Natural killer cell (primary cell): ENCODE data around the gene RAB15. TPM values are rescaled to one million over a fixed set of nuclear protein-coding genes. Genes with fewer than 3 reads are reported as not detected.

Experiments
- ATAC-seq, 3 donors: fragments of 150-1000 bp in 2 of 3; fragments of 200-7000 bp in 1 of 3; cut with Tn5 transposase; 1 replicate in 1 of 3; 2 replicates in 2 of 3; pipeline ENCODE4 v1.10.0; 2021; ENCODE audit warnings: mild to moderate bottlenecking in 2 of 3, moderate library complexity in 2 of 3
- DNase-seq, 2 donors: peaks; one replicate each; pipeline versions ENCODE4 v3.0.0 to v3.0.0-alpha.2; 2013 to 2021; ENCODE audit warnings: mixed read lengths in 1 of 2
- H3K27ac ChIP-seq: one replicate; pipeline ENCODE4 v1.5.1; 2013; ENCODE audit warnings: mild to moderate bottlenecking, low read length
- H3K27me3 ChIP-seq: one replicate; pipeline ENCODE4 v1.6.1; 2013; ENCODE audit warnings: low read length; ENCODE audit not compliant: control insufficient read depth, insufficient read depth
- H3K36me3 ChIP-seq: one replicate; pipeline ENCODE4 v1.6.1; 2013; ENCODE audit warnings: low read length; ENCODE audit not compliant: control insufficient read depth, insufficient read depth
- H3K4me1 ChIP-seq: one replicate; pipeline ENCODE4 v1.6.1; 2013; ENCODE audit warnings: low read length; ENCODE audit not compliant: control insufficient read depth, insufficient read depth
- H3K4me3 ChIP-seq: one replicate; pipeline ENCODE4 v1.5.1; 2013; ENCODE audit warnings: low read length
- H3K9me3 ChIP-seq: one replicate; pipeline ENCODE4 v1.6.1; 2013; ENCODE audit warnings: low read length; ENCODE audit not compliant: control insufficient read depth, insufficient read depth
- H3K27ac Mint-ChIP-seq, 2 donors: one replicate each; pipeline ENCODE4 v1.8.0; 2022; ENCODE audit warnings: mild to moderate bottlenecking in 2 of 2, mixed read lengths in 2 of 2, moderate library complexity in 1 of 2
- H3K27me3 Mint-ChIP-seq, 2 donors: one replicate each; pipeline ENCODE4 v1.8.0; 2022; ENCODE audit warnings: low read depth in 2 of 2, mixed read lengths in 2 of 2
- H3K36me3 Mint-ChIP-seq: one replicate; pipeline ENCODE4 v1.8.0; 2022; ENCODE audit warnings: mixed read lengths
- H3K4me1 Mint-ChIP-seq, 2 donors: one replicate each; pipeline ENCODE4 v1.8.0; 2022; ENCODE audit warnings: mixed read lengths in 2 of 2
- H3K4me3 Mint-ChIP-seq: one replicate; pipeline ENCODE4 v1.8.0; 2022; ENCODE audit warnings: mild to moderate bottlenecking, moderate library complexity, mixed read lengths
- H3K9me3 Mint-ChIP-seq, 2 donors: one replicate each; pipeline ENCODE4 v1.8.0; 2022; ENCODE audit warnings: mixed read lengths in 2 of 2
- CTCF ChIP-seq: fragments of 200-600 bp; IDR thresholded peaks from one replicate; pipeline ENCODE4 v1.8.0; 2022; ENCODE audit warnings: antibody characterized with exemption
- WGBS: methylation state at CpG from one replicate; pipeline ENCODE4 v1.1.7; 2013; ENCODE audit warnings: missing lambda C conversion rate; ENCODE audit not compliant: insufficient coverage; 5-methylcytosine and 5-hydroxymethylcytosine counted together
- intact Hi-C: fragments of 100-400 bp; cut with micrococcal nuclease; formaldehyde crosslinking; loops from one replicate; pipeline ENCODE4 v1.14.2; 2022
- total RNA-seq, 4 donors: library from RNA; stranded (reverse); fragments of 120-200 nt in 1 of 4; gene quantifications; one replicate each; pipeline versions ENCODE4 v1.2.3 to v1.2.4, GENCODE V29; 2013 to 2022

Gene RAB15
- total RNA-seq, 3 donors from 2014 or later (not counting 1 experiment from before 2014, with no cell fraction given) = 0.82 to 3.2 (median 1.7) TPM

- no peak overlapping the region for H3K27ac Mint-ChIP-seq
- no peak for TF ChIP-seq CTCF
- intact Hi-C loops = loop anchor here (5.0 kb wide), 1 partner anchor 191 kb away; the partner anchor contains the start of gene MAX
These were observed 61.2 kb downstream of the RAB15 start for GRCh38 chr14:64910847-64911495.

GRCh38 chr14:64906022-64906421 lies 66.1 kb downstream of the RAB15 start:
- no peak for TF ChIP-seq CTCF
- Histone ChIP-seq H3K4me1 (no peaks in the 10 kb centered on the region), H3K4me3 (no peak overlapping the region), H3K27ac (no peak overlapping the region), H3K9me3 (no peaks in the 10 kb centered on the region), H3K36me3 (no peaks in the 10 kb centered on the region), H3K27me3 (no peaks in the 10 kb centered on the region)
- 64% methylated on average over 6 of the region's 6 CpGs for WGBS
- Mint-ChIP-seq H3K27me3 (peaks cover 13 to 25% of the 10 kb centered on the region in 2 donors), H3K27ac (no peak overlapping the region), H3K9me3 (no peaks in the 10 kb centered on the region), H3K4me3 (no peak overlapping the region), H3K4me1 (no peaks in the 10 kb centered on the region), H3K36me3 (no peaks in the 10 kb centered on the region)
- ATAC-seq (no peak), DNase-seq (no peak)
- intact Hi-C loops = no loop called here

More at GRCh38 chr14:64910847-64911495, 61.2 kb downstream of the RAB15 start:
- Mint-ChIP-seq H3K4me1 (peaks cover 21 to 29% of the 10 kb centered on the region in 2 donors), H3K4me3 (no peak overlapping the region), H3K27me3 (peaks cover 11 to 13% of the 10 kb centered on the region in 2 donors), H3K36me3 (no peaks in the 10 kb centered on the region), H3K9me3 (no peaks in the 10 kb centered on the region)
- DNase-seq (peak in 1 of 2 donors; percentile 31), ATAC-seq (no peak)
- peaks cover 7% of the 10 kb centered on the region for H3K4me1 ChIP-seq
- H3K9me3 ChIP-seq = no peaks in the 10 kb centered on the region
- WGBS = 46% methylated on average over 3 of the region's 3 CpGs
- no peaks in the 10 kb centered on the region for H3K27me3 ChIP-seq
- no peaks in the 10 kb centered on the region for H3K36me3 ChIP-seq
- no peak overlapping the region for H3K4me3 ChIP-seq
- H3K27ac ChIP-seq = no peak overlapping the region

GRCh38 chr14:64899958-64900357 lies 72.2 kb downstream of the RAB15 start:
- no CpG with 5 or more reads among the region's 1 CpG for WGBS
- intact Hi-C loops = no loop called here
- no peak for DNase-seq
- Histone ChIP-seq H3K27me3 (no peaks in the 10 kb centered on the region), H3K4me3 (no peak overlapping the region), H3K36me3 (no peaks in the 10 kb centered on the region), H3K9me3 (no peaks in the 10 kb centered on the region), H3K4me1 (no peaks in the 10 kb centered on the region), H3K27ac (no peak overlapping the region)
- H3K9me3 Mint-ChIP-seq = no peaks in the 10 kb centered on the region
- H3K27me3 Mint-ChIP-seq = peaks cover 0 to 16% of the 10 kb centered on the region in 2 donors
- no peak overlapping the region for H3K27ac Mint-ChIP-seq
- no peak overlapping the region for H3K4me3 Mint-ChIP-seq
- H3K4me1 Mint-ChIP-seq = no peaks in the 10 kb centered on the region
- no peak for TF ChIP-seq CTCF
- no peaks in the 10 kb centered on the region for H3K36me3 Mint-ChIP-seq
- no peak for ATAC-seq

Other genes starting within 250 kb of the RAB15 start
- under 1 TPM; 0.07 to 0.59 (median 0.13) TPM for gene SPTB, start 92.4 kb downstream of the RAB15 start, total RNA-seq
- 10 to 100 TPM; 56.1 to 65.5 (median 65.4) TPM for gene CHURC1, start 57.9 kb downstream of the RAB15 start, total RNA-seq
- gene GPX2, start 29.6 kb downstream of the RAB15 start, total RNA-seq = not detected
- 1 to 10 TPM; 4.0 to 8.7 (median 8.4) TPM for gene FNTB, start 14.6 kb upstream of the RAB15 start, total RNA-seq
- gene MAX, start 130.2 kb upstream of the RAB15 start, total RNA-seq = 100 to 1,000 TPM; 162 to 208 (median 191) TPM